PC-3 (cell line): ENCODE results near the gene HLA-DOB.
"Not testable (repeated sequence)": the region's sequence is repeated elsewhere in the genome, so short reads cannot be mapped to it uniquely, and the experiment has no call there.

ENCODE experiments used
- EZH2 ChIP-seq: fragments of 300-600 bp; sonication (generic); IDR thresholded peaks from one replicate; pipeline ENCODE4 v1.6.1; 2017; ENCODE audit warnings: antibody characterized with exemption, mild to moderate bottlenecking, low read length; ENCODE audit not compliant: unreplicated experiment
- TF ChIP-seq, protein P1 (sequence below): fragments of 300-600 bp; sonication (generic); conservative IDR thresholded peaks from 2 replicates; pipeline ENCODE4 v1.5.1; 2017; ENCODE audit warnings: antibody characterized with exemption, low read depth, mild to moderate bottlenecking, low read length

DNA sequence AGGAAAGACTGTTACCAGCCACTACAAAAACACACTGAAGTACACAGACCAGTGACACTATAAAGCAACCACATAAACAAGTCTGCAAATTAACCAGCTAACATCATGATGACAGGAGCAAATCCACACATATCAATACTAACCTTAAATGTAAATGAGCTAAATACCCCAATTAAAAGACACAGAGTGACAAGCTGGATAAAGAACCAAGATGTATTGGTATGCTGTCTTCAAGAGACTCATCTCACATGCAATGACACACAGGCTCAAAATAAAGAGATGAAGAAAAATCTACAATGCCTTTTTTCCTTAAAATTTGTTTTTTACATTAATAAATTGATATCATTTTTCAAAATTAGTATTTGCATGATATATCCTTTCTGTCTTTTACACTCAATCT is 33.9 kb downstream of the HLA-DOB start:
- not testable (repeated sequence) for TF ChIP-seq EZH2
- TF ChIP-seq, protein P1, sequence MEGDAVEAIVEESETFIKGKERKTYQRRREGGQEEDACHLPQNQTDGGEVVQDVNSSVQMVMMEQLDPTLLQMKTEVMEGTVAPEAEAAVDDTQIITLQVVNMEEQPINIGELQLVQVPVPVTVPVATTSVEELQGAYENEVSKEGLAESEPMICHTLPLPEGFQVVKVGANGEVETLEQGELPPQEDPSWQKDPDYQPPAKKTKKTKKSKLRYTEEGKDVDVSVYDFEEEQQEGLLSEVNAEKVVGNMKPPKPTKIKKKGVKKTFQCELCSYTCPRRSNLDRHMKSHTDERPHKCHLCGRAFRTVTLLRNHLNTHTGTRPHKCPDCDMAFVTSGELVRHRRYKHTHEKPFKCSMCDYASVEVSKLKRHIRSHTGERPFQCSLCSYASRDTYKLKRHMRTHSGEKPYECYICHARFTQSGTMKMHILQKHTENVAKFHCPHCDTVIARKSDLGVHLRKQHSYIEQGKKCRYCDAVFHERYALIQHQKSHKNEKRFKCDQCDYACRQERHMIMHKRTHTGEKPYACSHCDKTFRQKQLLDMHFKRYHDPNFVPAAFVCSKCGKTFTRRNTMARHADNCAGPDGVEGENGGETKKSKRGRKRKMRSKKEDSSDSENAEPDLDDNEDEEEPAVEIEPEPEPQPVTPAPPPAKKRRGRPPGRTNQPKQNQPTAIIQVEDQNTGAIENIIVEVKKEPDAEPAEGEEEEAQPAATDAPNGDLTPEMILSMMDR, result not testable (repeated sequence)
